ENCODE results near the gene TUBG2.
"Not testable (repeated sequence)": the region's sequence is repeated elsewhere in the genome, so short reads cannot be mapped to it uniquely, and the experiment has no call there.

TUBG2 gene

DNA sequence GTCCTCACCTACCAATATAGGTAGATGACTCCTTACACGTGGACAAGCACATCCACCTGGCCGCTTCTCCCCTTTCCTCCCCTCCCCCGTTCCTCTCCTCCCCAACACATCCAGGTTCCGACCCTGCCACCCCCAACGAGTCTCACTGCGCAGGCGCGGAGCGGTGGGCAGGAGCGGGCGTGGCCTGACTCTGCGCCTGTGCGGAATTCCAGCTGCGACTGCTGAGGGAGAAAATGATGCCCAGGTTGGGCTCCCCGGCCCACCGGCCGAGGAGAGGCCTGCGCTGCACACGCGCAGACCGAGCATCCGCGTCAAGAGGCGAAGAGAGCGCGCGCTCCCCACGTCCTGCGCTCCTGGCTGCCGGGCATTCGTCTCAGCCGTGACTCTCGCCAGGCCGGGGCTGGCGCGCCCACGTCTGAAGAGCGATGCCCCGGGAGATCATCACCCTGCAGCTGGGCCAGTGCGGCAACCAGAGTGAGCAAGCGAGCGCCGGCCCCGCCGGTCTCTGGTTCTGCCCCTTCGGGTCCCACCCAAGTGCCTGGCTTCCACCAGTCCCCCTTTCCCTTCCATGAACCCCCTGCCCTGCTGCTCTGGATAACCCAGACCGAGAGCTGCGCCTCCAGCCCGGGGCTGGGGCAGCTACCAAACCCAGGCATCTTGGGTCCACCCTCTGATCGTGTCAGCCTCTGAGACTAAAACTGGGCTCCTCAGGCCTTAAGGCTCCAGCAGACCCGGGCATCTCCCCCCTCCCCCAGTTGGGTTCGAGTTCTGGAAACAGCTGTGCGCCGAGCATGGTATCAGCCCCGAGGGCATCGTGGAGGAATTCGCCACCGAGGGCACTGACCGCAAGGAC lies at the start of gene TUBG2:
TSS of gene TUBG2 (plus strand) at position 206 of the 853 bp plus-strand sequence. CDS start at position 426, 220 bp downstream.
- peak; percentile 73 to 90 for DNase-seq (ENCODE audit: low spot score in 2 of 2)
- H3K4me3 Mint-ChIP-seq, result peak within 1 kb of the TSS; percentile 87
- peaks cover 9% of the 10 kb centered on the region for H3K36me3 Mint-ChIP-seq
- ATAC-seq, result peak; percentile 84
- peaks cover 31% of the 10 kb centered on the region for H3K4me1 Mint-ChIP-seq
- H3K27ac Mint-ChIP-seq, result peak within 1 kb of the TSS; percentile 84
- H3K9me3 Mint-ChIP-seq, result no peaks in the 10 kb centered on the region

- ATAC-seq, H3K9me3 Mint-ChIP-seq: not testable (repeated sequence)
- peak overlapping the region; percentile 97 for H3K27ac Mint-ChIP-seq
- H3K4me3 Mint-ChIP-seq, result peak overlapping the region; percentile 95
- peak in 1 of 2 donors; percentile 16 for DNase-seq (ENCODE audit: low spot score in 2 of 2)
- H3K36me3 Mint-ChIP-seq, result peaks cover 62% of the 10 kb centered on the region
- peaks cover 33% of the 10 kb centered on the region for H3K4me1 Mint-ChIP-seq
Observed at GRCh38 chr17:42609814-42610801, 49.0 kb upstream of the TUBG2 start.

DNA sequence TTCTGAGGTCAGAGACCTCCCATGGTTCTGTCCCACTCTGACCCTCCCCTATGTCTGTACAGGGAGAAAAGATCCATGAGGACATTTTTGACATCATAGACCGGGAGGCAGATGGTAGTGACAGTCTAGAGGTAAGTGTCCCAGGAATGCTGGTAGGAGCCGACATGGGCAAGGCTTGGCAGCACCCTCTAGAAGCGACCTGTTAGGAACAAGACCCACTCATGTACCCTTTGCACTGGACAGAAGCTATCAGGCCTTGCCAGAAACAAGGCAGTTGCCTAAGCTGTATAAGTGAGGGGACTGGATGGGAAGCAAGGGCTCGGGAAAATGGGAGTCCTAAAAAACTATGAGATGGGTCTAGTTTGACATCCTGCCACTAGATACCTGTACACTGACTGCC lies 47.1 kb upstream of the TUBG2 start:
- DNase-seq (ENCODE audit: low spot score in 2 of 2), result no peak
- Mint-ChIP-seq H3K27ac (no peak overlapping the region), H3K36me3 (peaks cover 60% of the 10 kb centered on the region), H3K9me3 (no peaks in the 10 kb centered on the region), H3K4me3 (no peak overlapping the region), H3K4me1 (peaks cover 14% of the 10 kb centered on the region)
- no peak for ATAC-seq

DNA sequence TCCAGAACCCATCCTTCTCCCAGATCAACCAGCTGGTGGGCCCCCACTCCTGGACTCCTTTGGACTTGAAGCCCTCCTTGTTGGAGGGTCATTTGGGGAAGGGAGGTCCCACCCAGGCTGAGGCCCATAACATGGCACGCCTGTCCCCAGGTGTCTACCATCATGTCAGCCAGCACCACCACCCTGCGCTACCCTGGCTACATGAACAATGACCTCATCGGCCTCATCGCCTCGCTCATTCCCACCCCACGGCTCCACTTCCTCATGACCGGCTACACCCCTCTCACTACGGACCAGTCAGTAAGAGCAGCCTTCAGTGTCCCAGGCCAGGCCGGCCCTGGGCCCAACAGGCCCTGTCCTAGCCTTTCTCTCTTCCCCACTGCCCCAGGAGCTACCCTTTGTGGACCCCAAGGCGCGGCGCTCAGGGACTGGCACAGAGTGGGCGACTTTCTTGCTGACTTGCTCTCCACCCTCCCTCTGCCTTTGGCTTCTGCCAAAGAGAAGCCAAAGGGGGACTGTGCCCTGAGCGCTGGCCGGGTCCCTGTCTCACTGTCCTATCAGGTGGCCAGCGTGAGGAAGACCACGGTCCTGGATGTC lies 45.3 kb upstream of the TUBG2 start:
- no peak for ATAC-seq
- no peak overlapping the region for H3K27ac Mint-ChIP-seq

DNA sequence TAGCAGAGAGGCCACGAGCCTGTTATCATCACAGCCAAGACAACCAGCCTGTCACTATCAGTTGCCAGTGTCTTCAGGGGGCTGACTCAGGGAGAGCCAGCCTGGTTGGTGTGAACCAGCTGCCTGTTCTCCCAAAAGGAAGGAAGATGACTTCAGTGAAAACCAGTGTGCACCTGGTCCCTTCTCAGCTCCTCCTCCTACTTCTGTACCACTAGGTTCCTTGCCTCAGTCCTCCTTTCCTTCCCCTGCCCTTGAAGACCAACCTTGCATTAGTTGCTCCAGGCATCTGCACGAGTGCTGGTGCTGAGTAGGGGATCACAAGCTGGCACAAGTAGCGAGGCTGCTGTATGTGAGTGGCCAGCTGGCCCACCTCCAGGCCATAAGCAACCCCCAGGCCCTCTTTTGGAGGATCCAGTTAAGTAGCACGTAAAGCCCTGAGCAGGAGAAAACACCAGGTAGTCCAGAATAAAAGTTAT lies 41.1 kb upstream of the TUBG2 start:
- Mint-ChIP-seq H3K9me3 (no peaks in the 10 kb centered on the region), H3K36me3 (peaks cover 30% of the 10 kb centered on the region), H3K4me1 (peaks cover 12% of the 10 kb centered on the region), H3K4me3 (no peak overlapping the region), H3K27ac (peak overlapping the region; percentile 23)
- ATAC-seq (no peak), DNase-seq (ENCODE audit: low spot score in 2 of 2) (no peak)

More for the DNA sequence above, 45.3 kb upstream of the TUBG2 start:
- Mint-ChIP-seq H3K9me3 (no peaks in the 10 kb centered on the region), H3K4me1 (peaks cover 9% of the 10 kb centered on the region), H3K4me3 (no peak overlapping the region), H3K36me3 (peaks cover 56% of the 10 kb centered on the region)
- DNase-seq (ENCODE audit: low spot score in 2 of 2), result no peak

GRCh38 chr17:42618442-42619150 lies 40.5 kb upstream of the TUBG2 start:
- peak overlapping the region; percentile 23 for H3K27ac Mint-ChIP-seq

DNA sequence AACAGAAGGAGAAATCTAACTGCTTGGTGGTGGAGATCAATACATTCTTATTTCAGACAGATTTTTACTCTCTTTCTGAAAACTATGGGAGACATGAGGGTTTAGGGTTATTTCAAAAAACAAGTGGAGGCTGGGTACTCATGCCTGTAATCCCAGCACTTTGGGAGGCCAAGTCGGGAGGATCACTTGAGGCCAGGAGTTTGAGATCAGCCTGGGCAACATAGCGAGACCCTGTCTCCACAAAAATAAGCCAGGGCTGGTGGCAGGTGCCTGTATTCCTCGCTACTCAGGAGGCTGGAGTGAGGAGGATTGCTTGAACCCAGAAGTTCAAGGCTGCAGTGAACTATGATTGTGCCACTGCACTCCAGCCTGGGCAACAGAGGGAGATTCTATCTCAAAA lies 37.1 kb upstream of the TUBG2 start:
- not testable (repeated sequence) for ATAC-seq; DNase-seq (ENCODE audit: low spot score in 2 of 2); H3K4me3 Mint-ChIP-seq; H3K9me3 Mint-ChIP-seq; H3K27ac Mint-ChIP-seq; H3K36me3 Mint-ChIP-seq
- H3K4me1 Mint-ChIP-seq, result peaks cover 12% of the 10 kb centered on the region

More at GRCh38 chr17:42618442-42619150, 40.5 kb upstream of the TUBG2 start:
- H3K4me3 Mint-ChIP-seq, result no peak overlapping the region
- peaks cover 24% of the 10 kb centered on the region for H3K36me3 Mint-ChIP-seq
- ATAC-seq (peak; percentile 37), DNase-seq (ENCODE audit: low spot score in 2 of 2) (no peak)
- no peaks in the 10 kb centered on the region for H3K9me3 Mint-ChIP-seq
- peaks cover 12% of the 10 kb centered on the region for H3K4me1 Mint-ChIP-seq

- peaks cover 9% of the 10 kb centered on the region for H3K4me1 Mint-ChIP-seq
Observed at GRCh38 chr17:42623271-42623670, 35.8 kb upstream of the TUBG2 start.

GRCh38 chr17:42623732-42624596 lies 35.1 kb upstream of the TUBG2 start:
- H3K4me3 Mint-ChIP-seq, result no peak overlapping the region
- ATAC-seq (no peak), DNase-seq (ENCODE audit: low spot score in 2 of 2) (no peak)
- H3K27ac Mint-ChIP-seq, result no peak overlapping the region
- H3K4me1 Mint-ChIP-seq, result peaks cover 2% of the 10 kb centered on the region
- H3K36me3 Mint-ChIP-seq, result no peaks in the 10 kb centered on the region
- no peaks in the 10 kb centered on the region for H3K9me3 Mint-ChIP-seq

More at GRCh38 chr17:42623271-42623670, 35.8 kb upstream of the TUBG2 start:
- Mint-ChIP-seq H3K27ac (no peak overlapping the region), H3K4me3 (no peak overlapping the region), H3K36me3 (no peaks in the 10 kb centered on the region), H3K9me3 (no peaks in the 10 kb centered on the region)
- no peak for ATAC-seq
- no peak for DNase-seq (ENCODE audit: low spot score in 2 of 2)

- ATAC-seq; H3K4me3 Mint-ChIP-seq; H3K4me1 Mint-ChIP-seq; H3K36me3 Mint-ChIP-seq; DNase-seq (ENCODE audit: low spot score in 2 of 2); H3K9me3 Mint-ChIP-seq: not testable (repeated sequence)
- peak overlapping the region; percentile 3 for H3K27ac Mint-ChIP-seq
Observed at GRCh38 chr17:42627032-42627764, 31.9 kb upstream of the TUBG2 start.

DNA sequence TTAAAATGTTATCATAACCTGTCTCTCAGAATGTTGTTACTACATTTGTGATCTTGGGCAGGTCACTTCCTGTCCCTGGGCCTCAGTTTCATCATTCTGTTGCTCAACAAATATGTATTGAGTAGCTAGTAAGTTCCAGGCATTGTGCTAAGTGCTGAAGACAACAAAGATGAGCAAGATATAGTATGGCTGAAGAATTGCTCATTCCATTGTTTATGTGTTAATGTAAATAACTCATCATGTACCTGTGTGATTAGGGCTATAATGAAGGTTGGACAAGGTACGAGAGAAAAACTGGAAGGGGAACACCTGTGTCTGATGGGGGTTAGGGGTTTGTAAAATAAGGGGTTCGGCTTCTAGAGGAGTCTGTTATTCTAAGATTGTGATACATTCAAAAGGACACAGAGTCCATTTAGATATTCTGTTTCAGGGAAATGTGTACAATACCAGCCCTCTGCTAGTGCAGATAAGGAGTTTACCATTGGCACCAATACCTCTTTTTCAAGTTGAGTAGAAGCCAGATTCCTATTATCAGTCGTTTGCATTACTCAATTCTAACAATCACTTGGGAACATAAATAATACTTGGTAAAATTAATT lies 29.6 kb upstream of the TUBG2 start:
- no peak for ATAC-seq
- no peaks in the 10 kb centered on the region for H3K9me3 Mint-ChIP-seq
- H3K4me3 Mint-ChIP-seq, result no peak overlapping the region
- no peak overlapping the region for H3K27ac Mint-ChIP-seq
- H3K36me3 Mint-ChIP-seq, result no peaks in the 10 kb centered on the region
- no peak for DNase-seq (ENCODE audit: low spot score in 2 of 2)
- no peaks in the 10 kb centered on the region for H3K4me1 Mint-ChIP-seq

- Mint-ChIP-seq H3K36me3 (no peaks in the 10 kb centered on the region), H3K27ac (no peak overlapping the region), H3K4me3 (no peak overlapping the region), H3K4me1 (no peaks in the 10 kb centered on the region), H3K9me3 (no peaks in the 10 kb centered on the region)
- no peak for DNase-seq (ENCODE audit: low spot score in 2 of 2)
- ATAC-seq, result no peak
Observed at GRCh38 chr17:42632949-42633444, 26.1 kb upstream of the TUBG2 start.

Data from stimulated activated effector memory CD8-positive, alpha-beta T cell treated with anti-CD3 and anti-CD28 coated beads, Interleukin-12 subunit alpha, Interleukin-12 subunit beta, amount 100 ng/mL, for 72 hours (primary cell).